Stimulated activated effector memory CD8-positive, alpha-beta T cell treated with anti-CD3 and anti-CD28 coated beads, Interleukin-12 subunit alpha, Interleukin-12 subunit beta, amount 100 ng/mL, for 72 hours (primary cell): ENCODE data around the gene KLHDC7B.

Experiments
- ATAC-seq: fragments of 150-1000 bp; cut with Tn5 transposase; 2 replicates; pipeline ENCODE4 v1.10.0; 2021
- DNase-seq, 2 donors: peaks; one replicate each; pipeline ENCODE4 v3.0.0; 2021 to 2022; ENCODE audit warnings: low spot score in 2 of 2
- H3K27ac Mint-ChIP-seq: one replicate; pipeline ENCODE4 v1.8.0; 2022; ENCODE audit warnings: mild to moderate bottlenecking, mixed read lengths
- H3K36me3 Mint-ChIP-seq: one replicate; pipeline ENCODE4 v1.8.0; 2022; ENCODE audit warnings: mild to moderate bottlenecking, mixed read lengths
- H3K4me1 Mint-ChIP-seq: one replicate; pipeline ENCODE4 v1.8.0; 2022; ENCODE audit warnings: mixed read lengths
- H3K4me3 Mint-ChIP-seq: one replicate; pipeline ENCODE4 v1.8.0; 2022; ENCODE audit warnings: mild to moderate bottlenecking, mixed read lengths
- H3K9me3 Mint-ChIP-seq: one replicate; pipeline ENCODE4 v1.8.0; 2022; ENCODE audit warnings: mixed read lengths

The KLHDC7B gene

DNA sequence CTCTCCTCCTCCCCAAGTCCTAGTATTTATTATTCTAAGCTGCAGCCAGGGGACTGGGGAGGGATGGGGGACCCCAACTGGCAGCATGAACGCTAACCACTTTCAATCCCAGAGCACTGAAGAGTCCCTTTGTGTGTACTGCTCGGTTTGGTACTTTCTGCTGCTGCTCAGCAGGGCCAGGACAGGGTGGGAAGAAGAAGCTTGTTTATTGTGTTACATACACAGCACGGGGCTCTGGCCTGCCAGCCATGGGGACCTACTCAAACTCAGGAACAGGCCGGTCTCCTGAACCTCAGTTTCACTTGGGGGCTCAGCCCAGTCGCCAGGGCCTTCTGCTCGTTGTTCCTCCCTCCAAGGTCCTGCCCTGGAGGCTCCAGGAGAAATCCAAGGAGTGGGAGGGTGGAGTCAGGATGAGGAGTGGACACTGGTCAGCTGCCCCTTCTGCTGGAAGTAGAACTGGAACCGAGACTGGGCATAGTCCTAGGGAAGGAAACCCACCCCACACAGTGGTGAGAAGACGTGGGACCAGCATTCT, 33.1 kb downstream of the KLHDC7B start:
- ATAC-seq = no peak
- H3K9me3 Mint-ChIP-seq = no peaks in the 10 kb centered on the region
- H3K36me3 Mint-ChIP-seq = peaks cover 34% of the 10 kb centered on the region
- no peak overlapping the region for H3K27ac Mint-ChIP-seq
- H3K4me1 Mint-ChIP-seq = peaks cover 36% of the 10 kb centered on the region
- DNase-seq = no peak
- no peak overlapping the region for H3K4me3 Mint-ChIP-seq

DNA sequence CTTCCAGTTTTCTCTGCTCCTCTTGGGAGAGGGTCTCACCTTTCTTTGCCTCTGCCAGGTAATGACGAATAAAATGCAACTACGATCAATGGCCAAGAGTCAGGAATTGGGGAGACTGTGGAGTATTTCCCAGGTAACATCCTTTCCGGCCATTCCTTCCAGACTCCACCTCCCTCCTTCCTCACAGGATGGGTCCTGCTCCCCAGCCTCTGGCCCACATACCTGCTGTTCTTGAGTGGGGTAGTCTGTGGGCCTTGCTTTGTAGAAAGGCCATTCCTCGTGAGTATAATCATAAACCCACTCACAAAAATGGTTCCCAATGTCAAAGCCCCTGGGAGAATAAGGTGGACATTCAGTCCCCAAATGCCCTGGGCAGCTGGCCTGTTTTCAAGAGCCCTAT, 34.1 kb downstream of the KLHDC7B start:
- ATAC-seq = no peak

DNA sequence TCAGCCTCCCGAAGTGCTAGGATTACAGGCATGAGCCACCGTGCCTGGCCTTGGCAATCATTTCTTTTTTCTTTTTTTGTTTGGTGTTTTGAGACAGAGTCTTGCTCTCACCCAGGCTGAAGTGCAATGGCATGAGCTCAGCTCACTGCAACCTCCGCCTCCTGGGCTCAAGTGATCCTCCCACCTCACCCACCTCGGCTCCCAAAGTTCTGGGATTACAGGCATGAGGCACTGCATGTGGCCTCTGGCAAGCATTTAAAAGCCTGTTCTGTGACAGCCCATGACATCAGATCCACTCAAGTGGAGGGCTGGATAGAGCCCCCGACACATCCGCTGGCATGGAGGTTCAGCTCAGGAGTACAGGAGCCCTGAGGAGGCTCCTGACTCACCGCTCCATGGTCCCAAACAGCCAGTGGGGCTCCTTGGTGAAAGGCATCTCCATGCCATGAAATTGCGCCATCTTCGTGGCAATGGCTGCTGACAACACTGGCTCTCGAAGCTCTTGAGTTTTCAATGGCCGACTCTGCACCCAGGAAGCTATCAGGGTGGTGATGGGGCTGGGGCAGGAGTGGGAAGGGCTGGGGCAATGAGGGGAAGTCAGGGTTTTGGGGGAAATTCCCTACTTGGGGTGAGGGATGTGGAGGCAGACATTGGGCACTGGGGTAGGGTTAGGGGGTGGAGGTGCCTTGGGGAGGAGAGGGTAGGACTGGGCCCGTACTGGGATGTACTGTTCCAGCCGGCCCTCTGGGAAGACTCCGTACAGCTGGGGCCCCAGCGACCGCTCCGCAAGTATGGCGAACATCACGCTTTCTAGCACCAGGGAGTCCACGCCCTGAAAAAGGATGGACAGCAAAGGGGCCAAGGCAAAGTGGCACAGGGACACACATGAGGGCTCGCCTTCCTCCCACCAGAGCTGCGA, 35.6 kb downstream of the KLHDC7B start:
- ATAC-seq = no peak

More for the DNA sequence above, 34.1 kb downstream of the KLHDC7B start:
- no peak for DNase-seq
- Mint-ChIP-seq H3K27ac (peak overlapping the region; percentile 80), H3K4me1 (peaks cover 36% of the 10 kb centered on the region), H3K9me3 (no peaks in the 10 kb centered on the region), H3K36me3 (peaks cover 36% of the 10 kb centered on the region), H3K4me3 (no peak overlapping the region)

DNA sequence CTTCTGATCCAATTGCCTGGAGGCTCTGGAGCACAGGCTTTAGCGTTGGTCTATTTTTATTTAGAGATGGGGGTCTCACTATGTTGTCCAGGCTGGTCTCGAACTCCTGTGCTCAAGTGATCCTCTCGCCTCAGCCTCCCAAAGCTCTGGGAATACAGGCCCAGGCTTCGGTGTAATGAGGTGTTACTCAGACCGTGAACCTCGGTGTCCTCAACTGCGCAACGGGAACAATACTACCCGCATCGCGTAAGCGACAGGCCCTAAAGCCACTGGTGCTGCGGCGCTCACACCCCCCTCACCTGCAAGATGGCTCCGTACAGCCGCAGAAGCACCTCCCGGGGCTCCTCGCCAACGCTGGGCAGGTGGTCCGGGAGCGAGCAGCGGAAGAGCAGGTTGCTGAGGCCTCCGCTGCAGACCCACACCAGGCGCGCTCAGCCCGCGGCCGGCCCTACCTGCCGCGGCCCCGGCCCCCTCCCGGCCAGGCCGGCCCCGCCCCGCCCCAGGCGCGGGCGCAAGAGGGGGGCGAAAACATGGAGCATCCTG, 36.3 kb downstream of the KLHDC7B start:
- Mint-ChIP-seq H3K4me1 (peaks cover 36% of the 10 kb centered on the region), H3K9me3 (no peaks in the 10 kb centered on the region), H3K36me3 (peaks cover 30% of the 10 kb centered on the region), H3K27ac (peak overlapping the region; percentile 96), H3K4me3 (peak overlapping the region; percentile 92)
- peak; percentile 1 for ATAC-seq
- DNase-seq = no peak

More for the DNA sequence above, 35.6 kb downstream of the KLHDC7B start:
- peak overlapping the region; percentile 96 for H3K27ac Mint-ChIP-seq
- H3K36me3 Mint-ChIP-seq = peaks cover 30% of the 10 kb centered on the region
- DNase-seq = no peak
- peak overlapping the region; percentile 92 for H3K4me3 Mint-ChIP-seq
- no peaks in the 10 kb centered on the region for H3K9me3 Mint-ChIP-seq
- H3K4me1 Mint-ChIP-seq = peaks cover 36% of the 10 kb centered on the region

DNA sequence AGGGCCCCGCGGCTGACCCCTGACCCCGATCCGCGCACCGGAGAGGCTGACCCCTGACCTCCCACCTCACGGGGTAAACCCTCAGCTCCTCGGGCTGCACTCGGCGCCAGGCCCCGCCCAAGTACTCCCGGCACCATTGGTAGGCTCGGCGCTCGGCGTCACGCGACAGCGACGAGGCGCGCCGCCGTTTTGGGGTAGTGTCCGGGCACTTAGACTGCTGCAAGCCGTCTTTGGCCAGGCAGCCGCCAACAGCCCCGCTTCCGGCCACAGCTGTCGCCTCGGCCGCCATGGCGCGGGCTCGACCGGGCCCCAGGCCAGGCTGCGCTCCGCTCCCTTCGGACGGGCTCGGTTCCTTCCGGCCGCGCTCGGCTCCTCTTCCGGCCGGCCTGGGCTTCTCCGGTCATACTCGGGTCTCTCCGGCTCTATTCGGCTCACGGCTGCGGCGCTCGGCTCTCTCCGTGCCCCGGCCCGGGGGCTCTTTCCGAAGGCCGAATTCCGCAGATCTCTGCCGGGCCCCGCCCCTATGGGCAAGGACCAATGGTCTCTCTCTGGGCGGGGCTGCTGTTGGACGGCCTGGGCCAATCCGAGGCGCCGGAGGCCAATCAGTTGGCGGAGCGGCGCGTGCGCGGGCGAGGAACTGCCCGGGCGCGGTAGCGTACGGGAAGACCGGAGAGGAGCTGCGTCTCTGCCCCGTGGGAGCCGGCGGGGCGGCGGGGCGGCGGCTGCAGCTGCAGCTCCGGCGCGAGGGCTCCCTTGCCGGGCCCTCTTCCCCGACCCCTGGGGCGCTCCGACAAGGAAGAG, 37.0 kb downstream of the KLHDC7B start, which contains the start of gene CHKB:
TSS of gene CHKB (minus strand) at position 357 of the 801 bp plus-strand sequence. CDS start at position 289, 68 bp downstream.
- ATAC-seq = peak; percentile 94
- H3K9me3 Mint-ChIP-seq = no peaks in the 10 kb centered on the region
- peak within 1 kb of the TSS; percentile 92 for H3K4me3 Mint-ChIP-seq

DNA sequence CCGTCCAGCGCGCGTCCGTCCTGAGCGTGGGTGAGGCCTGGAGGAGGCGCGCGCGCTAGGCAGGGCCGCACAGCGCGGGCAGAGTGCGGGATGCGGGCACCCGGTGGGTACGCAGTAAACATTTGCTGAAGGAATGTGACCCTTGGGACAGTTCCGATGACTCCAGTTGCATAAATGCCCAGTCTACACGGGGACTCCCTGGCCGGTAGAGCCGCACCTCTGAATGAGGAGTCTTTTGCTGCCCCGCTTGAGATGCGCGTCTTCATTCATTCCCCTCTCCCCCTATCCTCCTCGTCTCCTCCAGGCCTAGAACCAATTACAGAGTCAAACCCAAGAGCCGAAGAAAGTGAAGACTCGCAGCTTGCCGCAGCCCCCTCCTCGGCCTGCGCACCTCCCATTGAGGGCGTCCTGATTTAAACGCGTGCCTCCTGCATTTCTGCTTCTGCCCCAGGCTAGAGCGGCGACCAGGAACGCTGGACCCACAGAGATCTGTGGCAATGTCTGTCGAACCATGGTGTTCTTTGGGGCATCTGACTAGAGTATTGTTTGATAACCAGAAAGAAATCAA, 37.7 kb downstream of the KLHDC7B start:
- Mint-ChIP-seq H3K4me3 (peak overlapping the region; percentile 92), H3K27ac (peak overlapping the region; percentile 96), H3K36me3 (peaks cover 36% of the 10 kb centered on the region), H3K4me1 (peaks cover 29% of the 10 kb centered on the region), H3K9me3 (no peaks in the 10 kb centered on the region)
- ATAC-seq = peak; percentile 26
- no peak for DNase-seq

More for the DNA sequence above, 37.0 kb downstream of the KLHDC7B start, which contains the start of gene CHKB:
- H3K4me1 Mint-ChIP-seq = peaks cover 30% of the 10 kb centered on the region
- H3K36me3 Mint-ChIP-seq = peaks cover 30% of the 10 kb centered on the region
- DNase-seq = peak; percentile 97 to 99
- H3K27ac Mint-ChIP-seq = peak within 1 kb of the TSS; percentile 96

DNA sequence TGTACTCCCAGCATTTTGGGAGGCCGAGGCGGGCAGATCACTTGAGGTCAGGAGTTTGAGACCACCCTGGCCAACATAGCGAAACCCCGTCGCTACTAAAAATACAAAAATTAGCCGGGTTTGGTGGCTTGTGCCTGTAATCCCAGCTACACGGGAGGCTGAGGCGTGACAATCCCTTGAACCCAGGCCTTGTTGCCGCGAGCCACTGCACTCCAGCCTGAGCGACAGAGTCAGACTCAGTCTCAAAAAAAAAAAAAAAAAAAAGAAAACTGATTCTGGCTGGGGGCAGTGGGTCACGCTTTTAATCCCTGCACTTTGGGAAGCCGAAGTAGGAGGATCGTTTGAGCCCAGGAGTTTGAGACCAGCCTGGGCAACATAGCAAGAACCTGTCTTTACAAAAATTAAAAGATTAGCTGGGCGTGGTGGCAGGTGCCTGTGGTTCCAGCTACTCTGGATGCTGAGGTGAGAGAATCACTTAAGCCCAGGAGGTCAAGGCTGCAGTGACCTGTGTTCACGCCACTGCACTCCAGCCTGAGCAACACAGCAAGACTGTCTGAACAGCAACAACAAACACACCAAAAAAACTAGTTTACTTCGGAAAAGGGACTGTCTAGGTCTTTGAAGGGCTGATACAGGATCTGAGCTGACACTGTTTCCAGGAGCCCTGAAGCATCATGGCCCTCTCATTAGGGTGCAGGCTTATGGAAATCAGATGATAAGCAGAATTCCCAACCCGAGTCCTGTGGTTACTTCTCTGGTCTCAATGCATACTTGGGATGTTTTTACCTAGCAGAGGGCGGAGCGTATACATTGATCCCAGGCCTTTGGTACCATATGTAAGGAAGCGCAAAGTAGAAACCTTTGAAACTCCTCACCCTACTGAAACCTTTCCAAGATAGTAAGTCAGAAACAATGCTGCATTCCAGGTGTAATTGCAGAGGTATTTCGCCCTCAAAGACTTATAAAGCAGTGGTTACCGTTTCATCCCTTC, 38.7 kb downstream of the KLHDC7B start:
- H3K4me1 Mint-ChIP-seq = peaks cover 28% of the 10 kb centered on the region
- H3K36me3 Mint-ChIP-seq = peaks cover 32% of the 10 kb centered on the region
- no peaks in the 10 kb centered on the region for H3K9me3 Mint-ChIP-seq
- H3K27ac Mint-ChIP-seq = no peak overlapping the region
- ATAC-seq (no peak), DNase-seq (no peak)
- H3K4me3 Mint-ChIP-seq = peak overlapping the region; percentile 92

DNA sequence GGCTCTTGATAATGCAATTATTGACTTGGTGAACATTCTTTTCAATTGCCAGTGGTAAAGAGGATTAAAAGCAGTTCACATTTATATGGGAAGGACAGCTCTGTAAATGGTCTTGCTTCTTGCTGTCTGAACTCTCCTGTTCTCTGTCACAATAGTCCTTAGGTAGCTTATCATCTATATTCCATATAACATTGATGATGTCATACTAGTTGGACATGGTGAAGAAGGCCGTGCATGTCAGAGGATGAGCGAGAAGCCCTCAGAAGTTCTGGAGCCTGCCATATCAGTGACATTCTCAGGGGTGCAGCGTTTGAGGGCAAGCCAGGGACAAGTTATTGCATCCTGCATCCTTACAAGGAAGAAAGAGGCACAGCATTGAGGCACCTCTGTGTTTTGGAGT, 39.5 kb downstream of the KLHDC7B start:
- DNase-seq = no peak
- Mint-ChIP-seq H3K9me3 (no peaks in the 10 kb centered on the region), H3K36me3 (peaks cover 24% of the 10 kb centered on the region), H3K27ac (no peak overlapping the region), H3K4me1 (peaks cover 20% of the 10 kb centered on the region), H3K4me3 (no peak overlapping the region)
- ATAC-seq = no peak

DNA sequence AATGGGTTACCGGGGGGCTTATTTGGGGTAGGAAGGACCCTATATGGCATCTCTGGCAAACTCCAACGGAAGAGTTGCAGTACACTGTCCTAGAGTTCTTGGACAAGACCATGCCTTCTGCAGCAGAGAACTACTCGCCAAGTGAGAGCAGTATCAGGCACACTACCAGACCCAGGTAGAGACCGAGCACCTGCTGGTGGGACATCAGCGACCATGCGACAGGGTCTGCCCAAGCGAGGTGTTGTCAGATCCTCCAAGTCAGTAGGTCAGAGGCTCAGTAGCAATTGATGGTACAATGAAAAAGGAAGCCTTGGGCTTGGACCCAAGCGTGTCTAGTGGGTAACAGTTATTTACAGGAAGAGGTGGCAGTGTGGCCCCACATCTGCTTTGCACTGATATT, 40.1 kb downstream of the KLHDC7B start:
- peaks cover 15% of the 10 kb centered on the region for H3K4me1 Mint-ChIP-seq
- DNase-seq (no peak), ATAC-seq (no peak)
- no peaks in the 10 kb centered on the region for H3K9me3 Mint-ChIP-seq
- no peak overlapping the region for H3K27ac Mint-ChIP-seq
- peaks cover 19% of the 10 kb centered on the region for H3K36me3 Mint-ChIP-seq
- H3K4me3 Mint-ChIP-seq = no peak overlapping the region

DNA sequence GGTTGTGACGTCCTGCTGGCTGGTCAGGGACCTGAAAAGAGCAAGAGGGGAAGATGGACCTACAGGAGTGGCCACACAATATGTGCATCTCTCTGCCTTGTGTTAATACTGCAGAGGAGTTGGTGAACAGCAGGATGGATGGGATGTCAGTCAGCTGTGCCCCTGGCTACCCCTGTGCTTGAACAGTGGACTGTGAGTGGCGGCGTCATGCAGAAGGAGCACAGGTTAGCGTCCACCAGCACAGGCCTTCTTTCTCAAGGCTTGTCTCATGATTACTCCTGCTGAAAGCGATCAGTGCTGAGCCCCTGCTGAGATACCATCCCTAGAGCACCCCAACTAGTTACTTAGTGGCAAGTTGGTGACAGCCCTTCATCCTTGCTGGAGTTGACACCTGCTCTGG, 40.7 kb downstream of the KLHDC7B start:
- Mint-ChIP-seq H3K27ac (no peak overlapping the region), H3K36me3 (peaks cover 14% of the 10 kb centered on the region), H3K9me3 (no peaks in the 10 kb centered on the region)

DNA sequence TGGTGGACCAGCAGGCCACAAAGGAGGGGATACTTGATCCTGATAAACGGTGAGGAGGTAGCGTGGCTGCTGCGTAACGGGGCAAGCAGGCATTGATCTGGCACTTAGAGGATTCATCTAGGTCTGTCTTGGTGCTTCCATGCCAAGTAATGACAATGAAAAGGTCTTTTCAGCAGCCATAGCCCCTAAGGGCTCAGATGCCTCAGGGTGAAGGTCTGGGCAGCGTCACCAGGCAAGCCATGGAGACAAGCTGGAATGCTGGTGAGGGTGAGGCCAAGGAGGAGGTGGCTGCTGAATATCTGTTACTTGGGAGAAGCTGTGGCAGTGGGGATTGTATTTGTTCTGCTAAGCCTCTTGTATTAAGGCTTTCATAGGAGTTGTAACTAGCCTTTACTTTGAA, 41.7 kb downstream of the KLHDC7B start:
- no peak for ATAC-seq
- Mint-ChIP-seq H3K9me3 (no peaks in the 10 kb centered on the region), H3K4me3 (no peak overlapping the region), H3K27ac (no peak overlapping the region), H3K36me3 (peaks cover 13% of the 10 kb centered on the region), H3K4me1 (peaks cover 5% of the 10 kb centered on the region)
- DNase-seq = no peak

More for the DNA sequence above, 40.7 kb downstream of the KLHDC7B start:
- Mint-ChIP-seq H3K4me3 (no peak overlapping the region), H3K4me1 (peaks cover 10% of the 10 kb centered on the region)
- DNase-seq = no peak
- no peak for ATAC-seq

DNA sequence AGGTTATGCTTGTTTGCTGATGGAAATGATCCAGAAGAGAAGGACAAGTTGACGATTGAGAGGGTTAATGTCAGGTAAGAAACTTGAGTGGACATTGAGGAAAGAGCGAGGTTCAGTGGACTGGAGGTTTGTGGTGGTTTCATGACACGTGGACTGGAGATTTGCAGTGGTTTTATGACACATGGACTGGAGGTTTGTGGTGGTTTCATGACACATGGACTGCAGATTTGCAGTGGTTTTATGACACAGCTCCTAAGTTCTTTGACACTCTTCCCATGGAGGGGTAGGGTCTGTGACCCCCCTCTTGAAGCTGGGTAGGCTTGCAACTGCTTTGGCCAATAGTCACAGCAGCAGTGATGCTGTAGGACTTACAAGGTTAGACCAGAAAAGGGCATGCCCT, 49.5 kb downstream of the KLHDC7B start:
- no peaks in the 10 kb centered on the region for H3K4me1 Mint-ChIP-seq
- H3K27ac Mint-ChIP-seq = no peak overlapping the region
- H3K36me3 Mint-ChIP-seq = no peaks in the 10 kb centered on the region
- ATAC-seq (no peak), DNase-seq (no peak)
- H3K9me3 Mint-ChIP-seq = no peaks in the 10 kb centered on the region
- no peak overlapping the region for H3K4me3 Mint-ChIP-seq

DNA sequence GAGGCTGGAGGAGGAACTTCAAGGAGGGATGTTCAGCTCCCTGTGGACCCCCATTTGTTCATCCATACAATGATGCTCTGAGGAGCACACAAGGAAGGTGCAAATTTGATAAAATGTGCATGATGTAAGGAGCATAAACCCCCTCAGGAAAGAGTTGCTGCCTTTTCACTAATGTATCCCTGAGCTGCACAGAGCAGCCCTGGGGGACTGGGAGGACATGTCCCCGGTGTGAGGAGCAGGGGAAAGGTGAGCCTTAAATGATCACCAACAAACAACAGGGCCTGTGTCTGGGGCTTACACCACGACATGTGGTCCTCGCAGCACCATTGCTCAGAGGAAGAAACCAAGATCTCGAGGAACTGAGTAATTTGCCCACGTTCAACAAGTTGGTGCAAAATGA, 51.4 kb downstream of the KLHDC7B start:
- no peaks in the 10 kb centered on the region for H3K36me3 Mint-ChIP-seq
- H3K27ac Mint-ChIP-seq = no peak overlapping the region
- H3K4me3 Mint-ChIP-seq = no peak overlapping the region

More for the DNA sequence above, 51.4 kb downstream of the KLHDC7B start:
- DNase-seq = no peak
- Mint-ChIP-seq H3K9me3 (no peaks in the 10 kb centered on the region), H3K4me1 (peaks cover 7% of the 10 kb centered on the region)
- no peak for ATAC-seq
